ENCODE data around the gene NFATC3. TPM values are rescaled to one million over a fixed set of nuclear protein-coding genes. Genes with fewer than 3 reads are reported as not detected.
A peak's percentile ranks its signal among the peaks of the same experiment; 100 is the strongest.

NFATC3 gene
- total RNA-seq, 1 experiment from 2014 or later = 43.9 TPM

- no peak overlapping the region for H3K4me3 Mint-ChIP-seq (ENCODE audit: unreplicated experiment)
- Histone ChIP-seq H3K27me3 (replicated peaks; ENCODE audit: control insufficient read depth, insufficient read depth, low read length) (no peaks in the 10 kb centered on the region), H3K4me1 (no peaks in the 10 kb centered on the region), H3K9me3 (no peaks in the 10 kb centered on the region), H3K36me3 (ENCODE audit: control insufficient read depth, insufficient read depth, low read length) (peaks cover 2% of the 10 kb centered on the region), H3K4me3 (ENCODE audit: low read depth, low read length) (no peak overlapping the region)
- BruUV-seq (replicated peaks) = no TSS peak
- CTCF ChIA-PET = interaction anchor here (0.6 to 1.5 kb wide), 22 partner anchors 10 to 494 kb away, joined by 3 to 10 read pairs (median 5); partner anchors contain the start of genes DDX28, DPEP2, DUS2 and PSKH1
- no peaks in the 10 kb centered on the region for H3K4me1 Mint-ChIP-seq (ENCODE audit: low read depth, unreplicated experiment)
- H3K9me3 Mint-ChIP-seq (ENCODE audit: unreplicated experiment) = no peaks in the 10 kb centered on the region
- DNase-seq = peak; percentile 86 to 92
- POLR2A ChIA-PET = interaction anchor here (0.5 to 0.6 kb wide), 3 partner anchors 64 to 233 kb away, joined by 3 read pairs; no protein-coding TSS in a partner anchor
- intact Hi-C loops (cut with micrococcal nuclease; ENCODE audit: unreplicated experiment) = loop anchor here (1.0 to 2.0 kb wide), 3 partner anchors 24 to 224 kb away; no protein-coding TSS in a partner anchor
- H3K36me3 Mint-ChIP-seq (ENCODE audit: insufficient read depth, unreplicated experiment) = peaks cover 28% of the 10 kb centered on the region
- TF ChIP-seq CTCF (IDR thresholded peaks at IDR 0.05; ENCODE audit: insufficient read depth in 1 of 2, low read depth in 1 of 2, low read length in 1 of 2, severe bottlenecking in 1 of 2, unreplicated experiment in 1 of 2) = peak; percentile 92 to 95
- no peak overlapping the region for H3K27ac Mint-ChIP-seq (ENCODE audit: unreplicated experiment)
- no peaks in the 10 kb centered on the region for H3K27me3 Mint-ChIP-seq (ENCODE audit: insufficient read depth, unreplicated experiment)
These were observed 44.5 kb upstream of the NFATC3 start for GRCh38 chr16:68040506-68041288.

GRCh38 chr16:68041783-68042182 lies 43.4 kb upstream of the NFATC3 start:
- BruUV-seq (replicated peaks) = no TSS peak
- H3K4me1 ChIP-seq = no peaks in the 10 kb centered on the region
- H3K4me3 ChIP-seq (ENCODE audit: low read depth, low read length) = no peak overlapping the region
- H3K27me3 Mint-ChIP-seq (ENCODE audit: insufficient read depth, unreplicated experiment) = no peaks in the 10 kb centered on the region
- CTCF ChIA-PET = interaction anchor here (1.2 kb wide), 1 partner anchor 9 kb away, joined by 5 read pairs; no protein-coding TSS in a partner anchor
- H3K9me3 Mint-ChIP-seq (ENCODE audit: unreplicated experiment) = no peaks in the 10 kb centered on the region
- DNase-seq = no peak
- no peaks in the 10 kb centered on the region for H3K9me3 ChIP-seq
- H3K27me3 ChIP-seq (replicated peaks; ENCODE audit: control insufficient read depth, insufficient read depth, low read length) = no peaks in the 10 kb centered on the region
- no peak overlapping the region for H3K27ac Mint-ChIP-seq (ENCODE audit: unreplicated experiment)
- no peak overlapping the region for H3K4me3 Mint-ChIP-seq (ENCODE audit: unreplicated experiment)
- intact Hi-C loops (cut with micrococcal nuclease; ENCODE audit: unreplicated experiment) = loop anchor here (2.0 kb wide), 1 partner anchor 23 kb away; no protein-coding TSS in a partner anchor
- peaks cover 2% of the 10 kb centered on the region for H3K36me3 ChIP-seq (ENCODE audit: control insufficient read depth, insufficient read depth, low read length)
- H3K36me3 Mint-ChIP-seq (ENCODE audit: insufficient read depth, unreplicated experiment) = peaks cover 25% of the 10 kb centered on the region
- H3K4me1 Mint-ChIP-seq (ENCODE audit: low read depth, unreplicated experiment) = no peaks in the 10 kb centered on the region
- POLR2A ChIA-PET = no interaction called here
- TF ChIP-seq CTCF (IDR thresholded peaks at IDR 0.05; ENCODE audit: insufficient read depth in 1 of 2, low read depth in 1 of 2, low read length in 1 of 2, severe bottlenecking in 1 of 2, unreplicated experiment in 1 of 2) = no peak

- TF ChIP-seq CTCF (IDR thresholded peaks at IDR 0.05; ENCODE audit: insufficient read depth in 1 of 2, low read depth in 1 of 2, low read length in 1 of 2, severe bottlenecking in 1 of 2, unreplicated experiment in 1 of 2) = no peak
- H3K9me3 ChIP-seq = no peaks in the 10 kb centered on the region
- H3K27me3 ChIP-seq (replicated peaks; ENCODE audit: control insufficient read depth, insufficient read depth, low read length) = no peaks in the 10 kb centered on the region
- no peaks in the 10 kb centered on the region; the same call in none of the 2 replicates for H3K36me3 ChIP-seq (ENCODE audit: control insufficient read depth, insufficient read depth, low read length)
- H3K4me3 ChIP-seq (ENCODE audit: low read depth, low read length) = no peak overlapping the region
- H3K4me1 ChIP-seq = no peaks in the 10 kb centered on the region
- H3K4me1 Mint-ChIP-seq (ENCODE audit: low read depth, unreplicated experiment) = no peaks in the 10 kb centered on the region
- H3K9me3 Mint-ChIP-seq (ENCODE audit: unreplicated experiment) = no peaks in the 10 kb centered on the region
- ChIA-PET POLR2A (no interaction called here), CTCF (no interaction called here)
- intact Hi-C loops (cut with micrococcal nuclease; ENCODE audit: unreplicated experiment) = no loop called here
- no peak for DNase-seq
- H3K36me3 Mint-ChIP-seq (ENCODE audit: insufficient read depth, unreplicated experiment) = peaks cover 14% of the 10 kb centered on the region
- H3K27ac Mint-ChIP-seq (ENCODE audit: unreplicated experiment) = no peak overlapping the region
- no TSS peak for BruUV-seq (replicated peaks)
- H3K27me3 Mint-ChIP-seq (ENCODE audit: insufficient read depth, unreplicated experiment) = no peaks in the 10 kb centered on the region
- H3K4me3 Mint-ChIP-seq (ENCODE audit: unreplicated experiment) = no peak overlapping the region
These were observed 39.1 kb upstream of the NFATC3 start for GRCh38 chr16:68046106-68046505.
